Measurements from ENCODE around the gene VPS11. TPM values are rescaled to one million over a fixed set of nuclear protein-coding genes. Genes with fewer than 3 reads are reported as not detected.

Gene VPS11
- total and polyA plus RNA-seq, 7 donors, result 13.4 to 37.0 (median 27.4) TPM

- peak; percentile 47 for DNase-seq
- 89 to 91% methylated on average over 16 of the region's 16 CpGs for WGBS, 2 donors
- H3K27me3 ChIP-seq, result no peaks in the 10 kb centered on the region
- H3K4me3 ChIP-seq, result no peak overlapping the region
- no peak overlapping the region for H3K27ac ChIP-seq
- intact Hi-C loops (cut with DNase I), result no loop called here
- H3K4me1 ChIP-seq, result peaks cover 0 to 22% (median 20%) of the 10 kb centered on the region in 4 donors
- H3K9me3 ChIP-seq, result no peaks in the 10 kb centered on the region
- peaks cover 14 to 56% (median 24%) of the 10 kb centered on the region in 4 donors for H3K36me3 ChIP-seq
- TF ChIP-seq EP300 (IDR thresholded peaks at IDR 0.05), result no peak
- TF ChIP-seq CTCF (IDR thresholded peaks at IDR 0.05), result no peak
- TF ChIP-seq POLR2A (IDR thresholded peaks at IDR 0.05), result no peak
- TF ChIP-seq POLR2AphosphoS5 (IDR thresholded peaks at IDR 0.05), result no peak
Measured at GRCh38 chr11:119025978-119026766, 41.4 kb upstream of the VPS11 start.

GRCh38 chr11:119026970-119027369 lies 40.6 kb upstream of the VPS11 start:
- 27 to 68% methylated on average over 2 of the region's 2 CpGs for WGBS, 2 donors
- Histone ChIP-seq H3K4me3 (no peak overlapping the region), H3K27me3 (no peaks in the 10 kb centered on the region), H3K4me1 (peaks cover 0 to 19% (median 16%) of the 10 kb centered on the region in 4 donors), H3K9me3 (no peaks in the 10 kb centered on the region), H3K36me3 (peaks cover 14 to 48% (median 19%) of the 10 kb centered on the region in 4 donors), H3K27ac (no peak overlapping the region)
- intact Hi-C loops (cut with DNase I), result no loop called here
- TF ChIP-seq POLR2AphosphoS5 (IDR thresholded peaks at IDR 0.05), result no peak
- TF ChIP-seq CTCF (IDR thresholded peaks at IDR 0.05), result no peak
- no peak for TF ChIP-seq POLR2A (IDR thresholded peaks at IDR 0.05)
- TF ChIP-seq EP300 (IDR thresholded peaks at IDR 0.05), result no peak
- DNase-seq, result no peak

GRCh38 chr11:119027561-119028345 lies 39.9 kb upstream of the VPS11 start:
- 74 to 94% methylated on average over 9 of the region's 9 CpGs for WGBS, 2 donors
- peaks cover 12 to 40% (median 14%) of the 10 kb centered on the region in 4 donors for H3K36me3 ChIP-seq
- intact Hi-C loops (cut with DNase I), result no loop called here
- TF ChIP-seq POLR2AphosphoS5 (IDR thresholded peaks at IDR 0.05), result no peak
- no peak for TF ChIP-seq EP300 (IDR thresholded peaks at IDR 0.05)
- no peak for TF ChIP-seq POLR2A (IDR thresholded peaks at IDR 0.05)
- TF ChIP-seq CTCF (IDR thresholded peaks at IDR 0.05), result no peak
- H3K27me3 ChIP-seq, result no peaks in the 10 kb centered on the region
- no peak overlapping the region for H3K27ac ChIP-seq
- no peak overlapping the region for H3K4me3 ChIP-seq
- peaks cover 0 to 17% (median 16%) of the 10 kb centered on the region in 4 donors for H3K4me1 ChIP-seq
- DNase-seq, result no peak
- H3K9me3 ChIP-seq, result no peaks in the 10 kb centered on the region

- intact Hi-C loops (cut with DNase I), result no loop called here
- H3K27me3 ChIP-seq, result no peaks in the 10 kb centered on the region
- TF ChIP-seq POLR2AphosphoS5 (IDR thresholded peaks at IDR 0.05), result no peak
- no peak for TF ChIP-seq EP300 (IDR thresholded peaks at IDR 0.05)
- TF ChIP-seq CTCF (IDR thresholded peaks at IDR 0.05), result no peak
- TF ChIP-seq POLR2A (IDR thresholded peaks at IDR 0.05), result no peak
- H3K4me3 ChIP-seq, result no peak overlapping the region
- 28 to 70% methylated on average over 9 of the region's 9 CpGs for WGBS, 2 donors
- H3K36me3 ChIP-seq, result peaks cover 7 to 34% (median 10%) of the 10 kb centered on the region in 4 donors
- H3K4me1 ChIP-seq, result peaks cover 0 to 17% (median 16%) of the 10 kb centered on the region in 4 donors
- DNase-seq, result no peak
- no peaks in the 10 kb centered on the region for H3K9me3 ChIP-seq
- H3K27ac ChIP-seq, result no peak overlapping the region
Measured at GRCh38 chr11:119028346-119029068, 39.1 kb upstream of the VPS11 start.
